ENCODE results near the gene CRK.

Gene CRK

GRCh38 chr17:1469231-1469852 lies 13.3 kb upstream of the CRK start:
- H3K4me2 ChIP-seq (ENCODE audit: low read length) = no peak overlapping the region
- H3K36me3 ChIP-seq (replicated peaks; ENCODE audit: low read depth, low read length) = peaks cover 8% of the 10 kb centered on the region
- no peak for TF ChIP-seq EZH2phosphoT487 (IDR thresholded peaks at IDR 0.05; ENCODE audit: low read depth)
- TF ChIP-seq, protein P1, sequence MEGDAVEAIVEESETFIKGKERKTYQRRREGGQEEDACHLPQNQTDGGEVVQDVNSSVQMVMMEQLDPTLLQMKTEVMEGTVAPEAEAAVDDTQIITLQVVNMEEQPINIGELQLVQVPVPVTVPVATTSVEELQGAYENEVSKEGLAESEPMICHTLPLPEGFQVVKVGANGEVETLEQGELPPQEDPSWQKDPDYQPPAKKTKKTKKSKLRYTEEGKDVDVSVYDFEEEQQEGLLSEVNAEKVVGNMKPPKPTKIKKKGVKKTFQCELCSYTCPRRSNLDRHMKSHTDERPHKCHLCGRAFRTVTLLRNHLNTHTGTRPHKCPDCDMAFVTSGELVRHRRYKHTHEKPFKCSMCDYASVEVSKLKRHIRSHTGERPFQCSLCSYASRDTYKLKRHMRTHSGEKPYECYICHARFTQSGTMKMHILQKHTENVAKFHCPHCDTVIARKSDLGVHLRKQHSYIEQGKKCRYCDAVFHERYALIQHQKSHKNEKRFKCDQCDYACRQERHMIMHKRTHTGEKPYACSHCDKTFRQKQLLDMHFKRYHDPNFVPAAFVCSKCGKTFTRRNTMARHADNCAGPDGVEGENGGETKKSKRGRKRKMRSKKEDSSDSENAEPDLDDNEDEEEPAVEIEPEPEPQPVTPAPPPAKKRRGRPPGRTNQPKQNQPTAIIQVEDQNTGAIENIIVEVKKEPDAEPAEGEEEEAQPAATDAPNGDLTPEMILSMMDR (IDR thresholded peaks at IDR 0.05; ENCODE audit: low read depth, low read length) = no peak
- no peaks in the 10 kb centered on the region for H3K4me1 ChIP-seq (ENCODE audit: low read length)
- H4K20me1 ChIP-seq (ENCODE audit: insufficient read depth, low read length) = no peaks in the 10 kb centered on the region
- H2AFZ ChIP-seq (ENCODE audit: low read depth, low read length) = no peak overlapping the region
- H3K27ac ChIP-seq (ENCODE audit: low read length) = no peak overlapping the region
- H3K9ac ChIP-seq (ENCODE audit: low read length) = no peak overlapping the region
- H3K27me3 ChIP-seq (ENCODE audit: low read depth, low read length) = no peaks in the 10 kb centered on the region
- no peaks in the 10 kb centered on the region for H3K79me2 ChIP-seq (ENCODE audit: low read length)
- H3K4me3 ChIP-seq (ENCODE audit: low read length) = no peak overlapping the region
- H3K9me3 ChIP-seq (ENCODE audit: insufficient read depth, low read length) = no peaks in the 10 kb centered on the region

DNA sequence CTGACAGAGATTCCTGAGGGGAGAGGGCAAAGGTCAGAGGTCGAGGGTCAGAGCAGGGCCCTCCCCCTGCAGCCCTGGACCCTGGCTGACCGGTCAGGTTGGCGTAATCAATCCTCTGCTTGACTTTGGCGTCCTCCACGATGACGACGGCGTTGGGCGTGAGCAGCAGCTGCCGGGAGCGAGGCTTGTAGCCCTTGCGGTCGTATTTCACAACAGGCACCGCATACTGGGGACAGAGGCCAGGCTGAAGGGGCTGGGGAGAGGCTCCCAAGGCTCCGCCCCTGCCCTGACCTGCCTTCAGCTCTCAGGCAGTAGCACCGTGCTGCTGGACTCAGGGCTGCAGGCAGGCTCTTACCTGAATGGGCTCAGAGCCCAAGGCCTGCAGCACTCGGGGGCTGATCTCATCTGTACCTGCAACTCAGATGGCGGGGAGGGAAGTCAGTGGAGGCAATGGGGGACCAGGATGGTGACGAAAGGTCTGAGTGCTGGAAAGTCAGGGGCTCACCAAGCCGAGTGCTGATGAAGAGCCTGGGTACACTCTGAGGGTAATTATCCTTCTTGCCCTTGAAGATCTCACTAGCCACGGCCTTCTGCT lies 12.0 kb upstream of the CRK start:
- Histone ChIP-seq H3K27ac (ENCODE audit: low read length) (no peak overlapping the region), H3K9me3 (ENCODE audit: insufficient read depth, low read length) (no peaks in the 10 kb centered on the region), H3K9ac (ENCODE audit: low read length) (no peak overlapping the region), H4K20me1 (ENCODE audit: insufficient read depth, low read length) (no peaks in the 10 kb centered on the region; the same call in 1 of the 2 replicates), H3K4me2 (ENCODE audit: low read length) (no peak overlapping the region), H3K27me3 (ENCODE audit: low read depth, low read length) (no peaks in the 10 kb centered on the region), H3K4me1 (ENCODE audit: low read length) (peaks cover 6% of the 10 kb centered on the region), H2AFZ (ENCODE audit: low read depth, low read length) (no peak overlapping the region), H3K4me3 (ENCODE audit: low read length) (no peak overlapping the region), H3K79me2 (ENCODE audit: low read length) (no peaks in the 10 kb centered on the region), H3K36me3 (replicated peaks; ENCODE audit: low read depth, low read length) (peaks cover 8% of the 10 kb centered on the region)
- no peak for TF ChIP-seq EZH2phosphoT487 (IDR thresholded peaks at IDR 0.05; ENCODE audit: low read depth)
- TF ChIP-seq, protein P1 (IDR thresholded peaks at IDR 0.05; ENCODE audit: low read depth, low read length) = no peak

- Histone ChIP-seq H3K36me3 (replicated peaks; ENCODE audit: low read depth, low read length) (peaks cover 8% of the 10 kb centered on the region), H2AFZ (ENCODE audit: low read depth, low read length) (no peak overlapping the region), H3K9me3 (ENCODE audit: insufficient read depth, low read length) (no peaks in the 10 kb centered on the region), H3K9ac (ENCODE audit: low read length) (no peak overlapping the region), H3K4me1 (ENCODE audit: low read length) (peaks cover 10% of the 10 kb centered on the region), H3K4me2 (ENCODE audit: low read length) (no peak overlapping the region), H4K20me1 (ENCODE audit: insufficient read depth, low read length) (no peaks in the 10 kb centered on the region; the same call in 1 of the 2 replicates), H3K27me3 (ENCODE audit: low read depth, low read length) (no peaks in the 10 kb centered on the region), H3K79me2 (ENCODE audit: low read length) (no peaks in the 10 kb centered on the region), H3K4me3 (ENCODE audit: low read length) (no peak overlapping the region), H3K27ac (ENCODE audit: low read length) (no peak overlapping the region)
- TF ChIP-seq EZH2phosphoT487 (IDR thresholded peaks at IDR 0.05; ENCODE audit: low read depth) = no peak
- TF ChIP-seq, protein P1 (IDR thresholded peaks at IDR 0.05; ENCODE audit: low read depth, low read length) = no peak
These were observed 11.2 kb upstream of the CRK start for GRCh38 chr17:1467258-1467657.

GRCh38 chr17:1464186-1464585 lies 8.2 kb upstream of the CRK start:
- Histone ChIP-seq H3K4me1 (ENCODE audit: low read length) (peaks cover 10% of the 10 kb centered on the region), H3K9me3 (ENCODE audit: insufficient read depth, low read length) (no peaks in the 10 kb centered on the region), H3K27me3 (ENCODE audit: low read depth, low read length) (no peaks in the 10 kb centered on the region), H4K20me1 (ENCODE audit: insufficient read depth, low read length) (no peaks in the 10 kb centered on the region; the same call in 1 of the 2 replicates), H3K36me3 (replicated peaks; ENCODE audit: low read depth, low read length) (peaks cover 5% of the 10 kb centered on the region), H2AFZ (ENCODE audit: low read depth, low read length) (no peak overlapping the region), H3K9ac (ENCODE audit: low read length) (no peak overlapping the region), H3K79me2 (ENCODE audit: low read length) (no peaks in the 10 kb centered on the region), H3K4me2 (ENCODE audit: low read length) (no peak overlapping the region), H3K4me3 (ENCODE audit: low read length) (no peak overlapping the region), H3K27ac (ENCODE audit: low read length) (no peak overlapping the region)
- no peak for TF ChIP-seq EZH2phosphoT487 (IDR thresholded peaks at IDR 0.05; ENCODE audit: low read depth)
- TF ChIP-seq, protein P1 (IDR thresholded peaks at IDR 0.05; ENCODE audit: low read depth, low read length) = no peak

All from OCI-LY3 (cell line).